ENCODE measurements around the gene MAN1A2.

The MAN1A2 gene

GRCh38 chr1:117368116-117369108 lies 1.2 kb downstream of the MAN1A2 start:
- peak overlapping the region; percentile 44 for H3K9ac ChIP-seq (ENCODE audit: low read length)
- H3K4me3 ChIP-seq (ENCODE audit: low read depth, low read length) = no peak overlapping the region
- H3K23ac ChIP-seq (ENCODE audit: low read length) = no peak overlapping the region
- no peak overlapping the region for H2BK120ac ChIP-seq (ENCODE audit: insufficient read depth, low read length, poor library complexity)
- no peak overlapping the region for H4K12ac ChIP-seq (ENCODE audit: low read depth, low read length)
- H3K4ac ChIP-seq (ENCODE audit: low read depth, low read length) = peak overlapping the region; percentile 78
- peak overlapping the region; percentile 99 for H3K4me2 ChIP-seq (ENCODE audit: low read length)
- no CpG with 5 or more reads among the region's 19 CpGs for WGBS (ENCODE audit: extremely low coverage, insufficient coverage, insufficient read length)
- no peaks in the 10 kb centered on the region for H3K27me3 ChIP-seq (ENCODE audit: insufficient read depth, low read length)
- peaks cover 20% of the 10 kb centered on the region for H3K79me1 ChIP-seq (ENCODE audit: low read length)
- no peaks in the 10 kb centered on the region for H3K36me3 ChIP-seq (ENCODE audit: control insufficient read depth in 1 of 2, insufficient read depth in 2 of 2, low read length in 2 of 2)
- H2BK5ac ChIP-seq (ENCODE audit: low read depth, low read length, poor library complexity) = no peak overlapping the region
- DNase-seq = peak; percentile 27 to 64
- no peak overlapping the region for H2BK12ac ChIP-seq (ENCODE audit: low read length)
- peak overlapping the region; percentile 100 for H3K27ac ChIP-seq (ENCODE audit: low read depth, low read length)
- peaks cover 3 to 8% of the 10 kb centered on the region in 2 experiments for H3K4me1 ChIP-seq (ENCODE audit: control insufficient read depth in 1 of 2, insufficient read depth in 2 of 2, low read length in 2 of 2)
- H3K9me3 ChIP-seq (ENCODE audit: insufficient read depth, low read depth, low read length) = no peaks in the 10 kb centered on the region
- no peak overlapping the region for H4K8ac ChIP-seq (ENCODE audit: low read depth, low read length)
- no peak overlapping the region for H3K14ac ChIP-seq (ENCODE audit: low read length)
- no peak overlapping the region for H2AFZ ChIP-seq (ENCODE audit: insufficient read depth, low read length, poor library complexity)
- H2AK5ac ChIP-seq (ENCODE audit: low read length) = no peak overlapping the region
- H4K91ac ChIP-seq (ENCODE audit: low read depth, low read length) = no peak overlapping the region
- H3K79me2 ChIP-seq (ENCODE audit: control insufficient read depth, insufficient read depth, low read length, poor library complexity) = peaks cover 15% of the 10 kb centered on the region
- H3K18ac ChIP-seq (ENCODE audit: low read length) = no peak overlapping the region

GRCh38 chr1:117370071-117370470 lies 2.8 kb downstream of the MAN1A2 start:
- Histone ChIP-seq H2AK5ac (ENCODE audit: low read length) (no peak overlapping the region), H3K4me1 (ENCODE audit: control insufficient read depth in 1 of 2, insufficient read depth in 2 of 2, low read length in 2 of 2) (peaks cover 0 to 6% of the 10 kb centered on the region in 2 experiments), H3K36me3 (ENCODE audit: control insufficient read depth in 1 of 2, insufficient read depth in 2 of 2, low read length in 2 of 2) (no peaks in the 10 kb centered on the region), H3K27ac (ENCODE audit: low read depth, low read length) (no peak overlapping the region), H3K4me2 (ENCODE audit: low read length) (peak overlapping the region; percentile 48), H3K23ac (ENCODE audit: low read length) (no peak overlapping the region), H3K4me3 (ENCODE audit: low read depth, low read length) (no peak overlapping the region), H3K79me2 (ENCODE audit: control insufficient read depth, insufficient read depth, low read length, poor library complexity) (peaks cover 15% of the 10 kb centered on the region), H3K79me1 (ENCODE audit: low read length) (peaks cover 17% of the 10 kb centered on the region), H4K91ac (ENCODE audit: low read depth, low read length) (no peak overlapping the region), H4K12ac (ENCODE audit: low read depth, low read length) (no peak overlapping the region), H3K18ac (ENCODE audit: low read length) (no peak overlapping the region), H3K14ac (ENCODE audit: low read length) (no peak overlapping the region), H2BK5ac (ENCODE audit: low read depth, low read length, poor library complexity) (no peak overlapping the region), H3K4ac (ENCODE audit: low read depth, low read length) (no peak overlapping the region), H3K27me3 (ENCODE audit: insufficient read depth, low read length) (no peaks in the 10 kb centered on the region), H3K9me3 (ENCODE audit: insufficient read depth, low read depth, low read length) (no peaks in the 10 kb centered on the region), H2AFZ (ENCODE audit: insufficient read depth, low read length, poor library complexity) (no peak overlapping the region), H3K9ac (ENCODE audit: low read length) (no peak overlapping the region), H2BK12ac (ENCODE audit: low read length) (no peak overlapping the region), H2BK120ac (ENCODE audit: insufficient read depth, low read length, poor library complexity) (no peak overlapping the region), H4K8ac (ENCODE audit: low read depth, low read length) (no peak overlapping the region)
- peak in 1 of 2 donors; percentile 24 for DNase-seq
- WGBS (ENCODE audit: extremely low coverage, insufficient coverage, insufficient read length) = no CpG with 5 or more reads among the region's 2 CpGs

- no peak for DNase-seq
- H3K4me1 ChIP-seq (ENCODE audit: control insufficient read depth in 1 of 2, insufficient read depth in 2 of 2, low read length in 2 of 2) = peaks cover 0 to 6% of the 10 kb centered on the region in 2 experiments
- H4K8ac ChIP-seq (ENCODE audit: low read depth, low read length) = no peak overlapping the region
- no peak overlapping the region for H3K9ac ChIP-seq (ENCODE audit: low read length)
- H3K14ac ChIP-seq (ENCODE audit: low read length) = no peak overlapping the region
- no peak overlapping the region for H2BK5ac ChIP-seq (ENCODE audit: low read depth, low read length, poor library complexity)
- no peak overlapping the region for H3K18ac ChIP-seq (ENCODE audit: low read length)
- H2BK120ac ChIP-seq (ENCODE audit: insufficient read depth, low read length, poor library complexity) = no peak overlapping the region
- H3K27ac ChIP-seq (ENCODE audit: low read depth, low read length) = no peak overlapping the region
- H2BK12ac ChIP-seq (ENCODE audit: low read length) = no peak overlapping the region
- H3K36me3 ChIP-seq (ENCODE audit: control insufficient read depth in 1 of 2, insufficient read depth in 2 of 2, low read length in 2 of 2) = no peaks in the 10 kb centered on the region
- no peak overlapping the region for H3K4me3 ChIP-seq (ENCODE audit: low read depth, low read length)
- H4K12ac ChIP-seq (ENCODE audit: low read depth, low read length) = no peak overlapping the region
- H2AK5ac ChIP-seq (ENCODE audit: low read length) = no peak overlapping the region
- peaks cover 15% of the 10 kb centered on the region for H3K79me2 ChIP-seq (ENCODE audit: control insufficient read depth, insufficient read depth, low read length, poor library complexity)
- H3K9me3 ChIP-seq (ENCODE audit: insufficient read depth, low read depth, low read length) = no peaks in the 10 kb centered on the region
- H2AFZ ChIP-seq (ENCODE audit: insufficient read depth, low read length, poor library complexity) = no peak overlapping the region
- H3K4ac ChIP-seq (ENCODE audit: low read depth, low read length) = no peak overlapping the region
- no peak overlapping the region for H4K91ac ChIP-seq (ENCODE audit: low read depth, low read length)
- no peak overlapping the region for H3K4me2 ChIP-seq (ENCODE audit: low read length)
- no peak overlapping the region for H3K23ac ChIP-seq (ENCODE audit: low read length)
- H3K27me3 ChIP-seq (ENCODE audit: insufficient read depth, low read length) = no peaks in the 10 kb centered on the region
- H3K79me1 ChIP-seq (ENCODE audit: low read length) = peaks cover 17% of the 10 kb centered on the region
Measured at GRCh38 chr1:117370509-117370908, 3.3 kb downstream of the MAN1A2 start.

- DNase-seq = peak; percentile 59 to 89
- no peak overlapping the region for H3K4me3 ChIP-seq (ENCODE audit: low read depth, low read length)
- H3K4me2 ChIP-seq (ENCODE audit: low read length) = peak overlapping the region; percentile 36
- no peak overlapping the region for H4K12ac ChIP-seq (ENCODE audit: low read depth, low read length)
- no peak overlapping the region for H2AK5ac ChIP-seq (ENCODE audit: low read length)
- H2AFZ ChIP-seq (ENCODE audit: insufficient read depth, low read length, poor library complexity) = no peak overlapping the region
- no peak overlapping the region for H3K18ac ChIP-seq (ENCODE audit: low read length)
- peaks cover 0 to 8% of the 10 kb centered on the region in 2 experiments for H3K4me1 ChIP-seq (ENCODE audit: control insufficient read depth in 1 of 2, insufficient read depth in 2 of 2, low read length in 2 of 2)
- no peak overlapping the region for H3K27ac ChIP-seq (ENCODE audit: low read depth, low read length)
- no peak overlapping the region for H3K14ac ChIP-seq (ENCODE audit: low read length)
- H3K27me3 ChIP-seq (ENCODE audit: insufficient read depth, low read length) = no peaks in the 10 kb centered on the region
- H3K36me3 ChIP-seq (ENCODE audit: control insufficient read depth in 1 of 2, insufficient read depth in 2 of 2, low read length in 2 of 2) = no peaks in the 10 kb centered on the region
- H2BK12ac ChIP-seq (ENCODE audit: low read length) = no peak overlapping the region
- no CpG with 5 or more reads among the region's 4 CpGs for WGBS (ENCODE audit: extremely low coverage, insufficient coverage, insufficient read length)
- H3K9ac ChIP-seq (ENCODE audit: low read length) = no peak overlapping the region
- H3K9me3 ChIP-seq (ENCODE audit: insufficient read depth, low read depth, low read length) = no peaks in the 10 kb centered on the region
- H4K8ac ChIP-seq (ENCODE audit: low read depth, low read length) = no peak overlapping the region
- H3K23ac ChIP-seq (ENCODE audit: low read length) = no peak overlapping the region
- H4K91ac ChIP-seq (ENCODE audit: low read depth, low read length) = no peak overlapping the region
- no peak overlapping the region for H2BK5ac ChIP-seq (ENCODE audit: low read depth, low read length, poor library complexity)
- H3K4ac ChIP-seq (ENCODE audit: low read depth, low read length) = peak overlapping the region; percentile 10
- no peak overlapping the region for H2BK120ac ChIP-seq (ENCODE audit: insufficient read depth, low read length, poor library complexity)
- peaks cover 11% of the 10 kb centered on the region for H3K79me1 ChIP-seq (ENCODE audit: low read length)
- peaks cover 10% of the 10 kb centered on the region for H3K79me2 ChIP-seq (ENCODE audit: control insufficient read depth, insufficient read depth, low read length, poor library complexity)
Measured at GRCh38 chr1:117371441-117372151, 4.3 kb downstream of the MAN1A2 start.
